ENCODE measurements around the gene PHF21B.

GRCh38 chr22:44986926-44987325, 22.9 kb downstream of the PHF21B start:
- TF ChIP-seq LEF1 (IDR thresholded peaks at IDR 0.05; ENCODE audit: borderline replicate concordance) (no peak), SUZ12 (IDR thresholded peaks at IDR 0.05) (no peak), FOXK2 (IDR thresholded peaks at IDR 0.05) (no peak), PKNOX1 (IDR thresholded peaks at IDR 0.05) (no peak), NFRKB (IDR thresholded peaks at IDR 0.05) (no peak), SP1 (IDR thresholded peaks at IDR 0.05) (no peak), ARNT (IDR thresholded peaks at IDR 0.05) (no peak), TARDBP (IDR thresholded peaks at IDR 0.05) (no peak), BHLHE40 (IDR thresholded peaks at IDR 0.05; ENCODE audit: borderline replicate concordance) (no peak), FOXM1 (IDR thresholded peaks at IDR 0.05; ENCODE audit: borderline replicate concordance) (no peak), FOXA1 (IDR thresholded peaks at IDR 0.05) (no peak), ELF4 (IDR thresholded peaks at IDR 0.05) (no peak), ZNF384 (IDR thresholded peaks at IDR 0.05) (no peak), L3MBTL2 (conservative IDR thresholded peaks at IDR 0.05) (no peak)

All from HEK293T (cell line).